Skin epidermis (tissue), 12 donors: Measurements from ENCODE around the gene YTHDC2.

Experiments
- H3K27ac ChIP-seq, 21 experiments: fragments of 200-600 bp; sonication (generic) in 11 of 21; one replicate each; pipeline ENCODE4 v1.5.0; 2020; ENCODE audit warnings: mild to moderate bottlenecking in 3 of 21, inconsistent platforms in 2 of 21, moderate library complexity in 2 of 21
- H3K4me3 ChIP-seq, 7 experiments: fragments of 200-600 bp; sonication (generic) in 2 of 7; one replicate each; pipeline ENCODE4 v1.5.0; 2020; ENCODE audit warnings: inconsistent platforms in 2 of 7, mild to moderate bottlenecking in 2 of 7, moderate library complexity in 1 of 7

The YTHDC2 gene

DNA sequence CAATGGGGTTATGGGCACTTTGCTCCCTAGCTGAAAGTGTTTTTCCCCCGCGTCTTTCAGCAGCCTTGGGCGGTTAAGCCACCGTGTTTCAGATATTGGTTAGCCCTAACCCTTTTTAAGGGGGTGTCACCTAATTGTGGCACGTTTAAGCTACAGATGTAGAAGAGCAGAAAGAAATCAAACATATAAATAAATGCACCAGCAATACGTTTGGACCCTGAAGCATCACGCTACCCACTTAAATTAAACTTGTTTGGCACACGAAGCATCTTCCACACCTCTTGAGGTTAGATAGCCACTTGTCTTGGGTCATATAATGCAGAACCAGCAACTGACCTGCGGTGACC, 768 bp downstream of the YTHDC2 start:
- Histone ChIP-seq H3K27ac (peak overlapping the region; percentile 71 to 100 (median 93)), H3K4me3 (peak overlapping the region; percentile 67 to 96 (median 80))

DNA sequence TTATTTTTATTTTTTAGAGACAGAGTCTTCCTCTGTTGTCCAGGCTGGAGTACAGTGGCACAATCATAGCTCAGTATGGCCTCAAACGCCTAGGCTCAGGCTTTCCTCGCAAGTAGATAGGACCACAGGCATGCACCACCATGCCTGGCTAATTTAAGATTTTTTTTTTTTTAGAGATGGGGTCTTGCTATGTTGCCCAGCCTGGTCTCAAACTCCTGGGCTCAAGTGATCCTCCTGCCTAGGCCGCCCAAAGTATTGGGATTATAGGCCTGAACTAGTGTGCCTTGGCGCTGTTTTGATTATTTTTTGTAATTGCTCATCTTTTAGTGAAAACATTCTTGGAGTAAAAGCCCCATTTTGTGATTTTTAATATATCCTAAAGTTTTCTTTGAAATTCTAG, 5.4 kb downstream of the YTHDC2 start:
- H3K4me3 ChIP-seq: no peak overlapping the region
- H3K27ac ChIP-seq: no peak overlapping the region

DNA sequence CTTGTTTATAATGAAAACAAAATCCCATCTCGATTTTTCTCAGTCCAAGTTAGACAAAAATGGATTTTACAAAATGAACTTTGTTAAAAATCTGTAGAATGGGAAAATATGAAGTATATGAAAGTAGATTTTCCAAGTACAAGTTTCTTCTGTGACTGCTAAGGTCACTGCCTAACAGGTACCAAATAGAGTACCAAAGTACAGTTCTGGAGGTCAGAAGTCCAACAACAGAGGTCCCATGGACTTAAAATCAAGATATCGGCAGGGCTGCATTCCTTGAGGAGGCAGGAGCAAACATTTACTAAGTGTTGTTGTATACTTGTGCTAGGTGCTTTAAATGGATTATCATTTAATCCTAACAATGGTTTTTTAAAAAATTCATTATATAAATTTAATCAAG, 5.9 kb downstream of the YTHDC2 start:
- Histone ChIP-seq H3K4me3 (no peak overlapping the region), H3K27ac (no peak overlapping the region)

DNA sequence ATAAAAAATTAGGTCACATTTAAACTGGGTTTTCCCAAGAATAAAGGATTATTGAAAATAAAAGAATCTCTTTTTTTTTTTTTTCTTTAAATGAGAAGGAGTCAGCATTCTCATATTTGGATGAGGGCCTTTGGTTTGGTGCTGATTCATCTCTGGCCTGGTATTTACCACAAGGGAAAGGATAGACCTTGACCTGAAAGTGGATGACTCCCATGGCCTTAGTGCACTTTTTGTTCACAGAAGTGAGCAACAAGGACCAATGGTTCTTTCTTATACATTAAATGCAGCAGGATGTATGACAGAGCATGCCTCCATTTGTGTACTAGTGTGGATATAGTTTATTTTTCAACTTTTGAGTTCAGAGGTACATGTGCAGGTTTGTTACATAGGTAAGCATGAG, 6.9 kb downstream of the YTHDC2 start:
- H3K27ac ChIP-seq: no peak overlapping the region
- no peak overlapping the region for H3K4me3 ChIP-seq

DNA sequence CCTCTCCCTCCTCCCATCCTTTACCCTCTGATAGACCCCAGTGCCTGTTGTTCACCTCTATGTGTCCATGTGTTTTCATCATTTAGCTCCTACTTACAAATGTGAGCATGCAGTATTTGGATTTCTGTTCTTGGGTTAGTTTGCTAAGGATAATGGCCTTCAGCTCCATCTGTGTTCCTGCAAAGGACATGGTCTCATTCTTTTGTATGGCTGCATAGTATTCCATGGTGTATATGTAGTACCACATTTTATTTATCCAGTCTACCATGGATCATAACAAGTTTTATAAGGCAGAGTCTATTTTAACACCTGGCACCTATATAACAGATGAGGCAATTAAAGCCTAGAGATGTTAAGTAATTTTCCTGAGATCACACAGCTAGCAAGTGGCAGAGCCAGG, 7.4 kb downstream of the YTHDC2 start:
- H3K27ac ChIP-seq: no peak overlapping the region
- H3K4me3 ChIP-seq: no peak overlapping the region

DNA sequence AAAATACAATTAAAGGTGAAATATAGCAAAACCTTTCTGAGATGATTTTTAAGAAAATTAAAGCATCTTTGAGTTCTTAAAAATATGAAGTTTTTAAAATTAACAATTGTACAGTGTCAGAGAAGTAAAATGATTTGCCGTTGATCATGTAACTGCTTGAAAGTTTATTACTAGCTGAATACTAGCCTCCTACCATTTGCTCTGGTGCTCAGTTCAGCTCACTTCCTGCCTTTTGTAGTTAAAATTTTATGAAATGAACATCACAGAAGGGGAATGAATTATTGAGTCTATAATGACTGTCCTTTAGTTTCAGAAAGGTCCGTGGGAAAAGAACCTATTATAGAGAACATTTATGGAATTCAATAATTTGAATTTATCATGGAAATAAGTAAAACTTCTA, 9.7 kb downstream of the YTHDC2 start:
- Histone ChIP-seq H3K4me3 (no peak overlapping the region), H3K27ac (no peak overlapping the region)

DNA sequence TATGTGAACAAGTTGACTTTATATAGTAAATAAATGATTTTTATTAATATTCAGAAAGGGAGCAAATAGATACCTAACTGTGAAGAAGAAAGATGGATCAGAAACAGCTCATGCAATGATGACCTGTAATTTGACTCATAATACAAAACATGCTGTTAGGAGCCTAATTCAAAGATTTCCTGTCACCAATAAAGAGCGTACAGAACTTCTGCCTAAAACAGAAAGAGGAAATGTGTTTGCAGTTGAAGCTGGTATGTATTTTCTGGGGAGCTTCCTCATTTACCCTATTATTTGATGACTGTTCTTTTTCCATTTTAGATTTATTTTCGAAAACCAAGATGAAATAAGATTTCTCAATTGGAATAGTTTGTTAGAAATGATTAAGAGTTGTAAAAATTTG, 11.4 kb downstream of the YTHDC2 start:
- peak overlapping the region in 6 of 21 experiments; percentile 8 to 70 (median 25) for H3K27ac ChIP-seq
- H3K4me3 ChIP-seq: no peak overlapping the region

DNA sequence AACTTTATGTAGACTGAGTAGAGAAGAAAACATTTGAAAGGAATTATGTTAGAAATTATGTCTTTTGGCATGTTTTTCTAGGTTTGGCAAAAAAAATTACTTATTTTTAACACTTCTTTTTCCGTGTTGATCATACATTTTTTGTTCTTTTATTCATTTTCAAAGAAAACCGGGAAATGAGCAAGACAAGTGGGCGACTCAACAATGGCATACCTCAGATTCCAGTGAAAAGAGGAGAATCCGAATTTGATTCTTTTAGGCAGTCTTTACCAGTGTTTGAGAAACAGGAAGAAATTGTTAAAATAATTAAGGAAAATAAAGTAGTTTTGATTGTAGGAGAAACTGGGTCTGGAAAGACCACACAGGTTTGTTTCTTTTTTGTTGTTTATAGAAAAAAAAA, 12.9 kb downstream of the YTHDC2 start:
- no peak overlapping the region for H3K27ac ChIP-seq
- no peak overlapping the region for H3K4me3 ChIP-seq

DNA sequence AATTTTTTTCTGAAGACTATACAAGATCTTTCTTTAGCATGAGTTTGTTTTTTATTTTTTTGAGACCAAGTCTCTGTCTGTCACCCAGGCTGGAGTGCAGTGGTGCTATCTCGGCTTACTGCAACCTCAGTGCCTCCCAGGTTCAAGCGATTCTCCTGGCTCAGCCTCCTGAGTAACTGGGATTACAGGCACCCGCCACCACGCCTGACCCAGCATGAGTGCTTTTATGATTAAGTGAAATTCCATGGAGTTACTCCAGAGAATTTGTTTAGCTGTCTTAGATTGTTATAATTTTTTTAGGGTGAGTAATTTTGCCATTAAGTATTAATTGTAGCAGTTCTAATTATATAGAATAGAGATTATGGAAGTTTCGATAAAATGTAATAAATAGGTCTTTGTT, 14.3 kb downstream of the YTHDC2 start:
- Histone ChIP-seq H3K4me3 (no peak overlapping the region), H3K27ac (no peak overlapping the region)

DNA sequence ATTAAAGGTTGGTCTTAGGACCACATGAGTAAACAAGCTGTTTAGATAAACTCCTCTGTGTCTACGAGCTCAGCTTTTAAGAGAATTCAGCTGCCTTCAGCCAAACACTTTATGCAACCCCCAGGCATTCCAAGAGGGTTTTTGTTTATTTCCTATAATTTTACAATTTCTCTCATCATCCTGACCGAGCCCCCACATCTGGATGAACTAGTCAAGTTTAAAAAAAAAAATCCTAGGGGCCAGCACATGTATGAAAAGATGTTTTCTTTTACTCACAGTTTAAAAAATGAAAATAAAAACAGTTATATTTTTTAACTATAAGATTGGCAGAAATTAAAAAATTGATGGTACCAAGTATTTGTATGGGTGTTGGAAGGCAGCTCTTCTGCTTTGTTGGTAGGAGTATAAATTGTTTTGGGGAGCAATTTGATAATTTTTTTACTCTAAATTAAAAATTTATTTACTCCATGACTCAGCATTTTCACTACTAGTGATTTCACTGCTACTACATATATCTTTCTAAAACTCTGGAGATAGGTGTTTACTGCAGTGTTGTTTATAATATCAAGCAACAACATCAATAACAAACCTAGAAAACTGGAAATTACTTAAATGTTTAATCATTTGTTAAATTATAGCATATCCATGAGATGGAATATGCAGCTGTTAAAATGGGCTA, 18.1 kb downstream of the YTHDC2 start:
- H3K27ac ChIP-seq: no peak overlapping the region
- H3K4me3 ChIP-seq: no peak overlapping the region

DNA sequence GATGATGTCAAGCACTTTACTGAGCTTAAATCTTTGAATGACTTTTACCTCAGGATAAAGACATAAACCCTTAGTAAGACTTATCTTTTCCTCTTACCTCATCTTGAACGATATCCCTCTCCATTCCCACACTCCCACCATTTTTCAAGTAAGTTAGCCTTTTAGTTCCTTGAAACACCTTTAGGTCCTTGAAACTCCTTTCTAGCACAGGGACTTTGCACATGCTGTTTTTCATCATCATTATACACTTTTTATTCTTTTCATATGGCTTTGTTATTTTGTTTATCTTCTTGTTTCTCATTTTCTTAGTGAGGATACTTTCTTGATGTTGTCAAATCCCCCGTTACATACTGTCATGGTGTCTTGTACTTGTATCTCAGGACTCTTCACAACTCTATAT, 24.8 kb downstream of the YTHDC2 start:
- H3K27ac ChIP-seq: no peak overlapping the region
- H3K4me3 ChIP-seq: no peak overlapping the region

DNA sequence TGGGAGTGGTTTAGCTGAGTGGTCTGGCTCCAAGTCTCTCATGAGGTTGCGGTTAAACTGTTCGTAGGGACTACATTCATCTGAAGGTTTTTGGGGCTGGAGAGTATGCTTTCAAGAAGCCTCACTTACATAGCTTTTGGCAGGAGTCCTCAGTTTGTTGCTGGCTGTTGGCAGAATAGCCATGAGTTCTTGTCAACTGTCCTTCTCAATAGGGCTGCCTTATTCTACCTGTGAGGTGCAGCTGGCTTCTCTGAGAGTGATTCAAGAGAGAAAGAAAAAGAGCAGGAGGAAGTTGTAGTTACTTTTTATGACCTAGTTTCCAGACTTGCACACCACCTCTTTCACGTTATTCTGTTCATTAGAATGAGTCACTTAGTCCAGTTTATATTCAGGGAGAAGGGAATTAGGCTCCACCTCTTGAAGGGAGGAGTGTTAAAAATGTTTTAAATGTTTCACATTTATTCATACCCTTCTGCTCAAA, 33.2 kb downstream of the YTHDC2 start:
- H3K4me3 ChIP-seq: no peak overlapping the region
- peak overlapping the region in 1 of 21 experiments; percentile 2 for H3K27ac ChIP-seq

DNA sequence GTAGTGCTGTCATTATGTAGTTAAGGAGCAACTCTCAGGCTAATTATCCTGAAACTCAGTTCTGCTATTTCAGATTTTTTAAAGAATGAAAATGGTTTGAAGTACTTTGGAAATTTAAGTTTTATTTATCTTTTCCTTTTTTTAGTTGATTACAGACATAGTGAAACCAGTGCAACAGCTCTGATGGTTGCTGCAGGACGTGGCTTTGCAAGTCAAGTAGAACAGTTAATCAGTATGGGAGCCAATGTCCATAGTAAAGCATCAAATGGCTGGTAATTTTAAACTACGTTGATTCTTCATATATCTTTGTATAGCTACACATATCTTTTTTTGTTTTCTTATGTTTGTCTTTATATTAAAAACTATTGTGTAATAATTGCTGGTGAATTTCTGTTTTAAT, 34.9 kb downstream of the YTHDC2 start:
- Histone ChIP-seq H3K27ac (no peak overlapping the region), H3K4me3 (no peak overlapping the region)

DNA sequence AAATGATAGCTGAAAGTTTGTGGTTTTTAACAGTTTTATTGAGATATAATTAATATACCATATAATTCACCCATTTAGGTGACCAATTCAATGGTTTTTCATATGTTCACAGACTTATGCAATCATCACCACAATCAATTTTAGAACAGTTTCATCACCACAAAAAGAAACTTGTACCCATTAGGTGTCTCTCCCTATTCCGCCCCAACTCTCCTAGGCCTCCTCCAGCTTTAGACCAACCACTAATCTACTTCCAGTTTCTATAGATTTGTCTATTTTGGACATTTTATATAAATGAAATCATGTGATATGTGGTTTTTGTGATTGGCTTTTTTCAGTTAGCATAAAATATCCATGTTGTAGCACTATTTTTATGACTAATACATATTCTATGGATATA, 38.6 kb downstream of the YTHDC2 start:
- Histone ChIP-seq H3K4me3 (no peak overlapping the region), H3K27ac (no peak overlapping the region)

DNA sequence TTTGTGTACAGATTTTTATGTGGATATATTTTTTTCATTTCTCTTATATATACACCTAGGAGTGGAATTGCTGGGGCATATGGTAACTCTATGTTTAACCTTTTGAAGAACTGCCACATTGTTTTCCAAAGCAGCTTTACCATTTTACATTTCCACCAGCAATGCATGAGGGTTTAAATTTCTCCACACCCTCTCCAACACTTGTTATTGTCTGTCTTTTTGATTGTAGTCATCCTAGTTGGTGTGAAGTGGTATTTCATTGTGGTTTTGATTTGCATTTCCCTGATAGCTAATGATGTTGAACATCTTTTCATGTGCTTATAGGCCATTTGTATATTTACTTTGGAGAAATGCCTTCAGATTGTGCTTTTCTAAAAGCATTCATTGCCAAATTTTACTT, 39.1 kb downstream of the YTHDC2 start:
- no peak overlapping the region for H3K4me3 ChIP-seq
- no peak overlapping the region for H3K27ac ChIP-seq

DNA sequence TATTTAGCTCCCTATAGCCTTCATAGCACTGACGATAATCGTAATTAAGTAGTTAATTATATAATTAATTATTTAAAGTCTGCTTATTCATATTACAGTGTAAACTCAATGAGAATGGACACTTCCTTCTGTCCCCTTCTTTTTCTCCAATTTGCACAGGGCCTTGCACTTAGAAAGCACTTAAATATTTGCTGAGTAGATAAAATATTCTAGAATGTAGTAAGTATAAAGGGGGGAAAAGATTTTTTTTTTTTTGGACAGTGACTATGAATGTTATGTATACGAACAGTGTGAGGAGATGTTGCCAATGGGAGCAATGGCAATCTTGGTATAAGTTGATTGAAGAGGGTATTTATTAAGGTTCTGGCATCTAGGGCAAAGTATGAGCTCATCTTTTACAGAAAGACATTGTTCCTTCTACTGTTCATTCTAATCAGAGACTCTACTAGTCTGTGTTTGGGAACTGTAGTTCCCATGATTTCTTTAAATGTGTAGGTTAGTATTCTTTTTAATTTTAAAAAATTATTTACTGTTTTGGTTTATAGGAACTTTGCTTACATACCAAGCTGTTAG, 49.4 kb downstream of the YTHDC2 start:
- Histone ChIP-seq H3K27ac (no peak overlapping the region), H3K4me3 (no peak overlapping the region)

DNA sequence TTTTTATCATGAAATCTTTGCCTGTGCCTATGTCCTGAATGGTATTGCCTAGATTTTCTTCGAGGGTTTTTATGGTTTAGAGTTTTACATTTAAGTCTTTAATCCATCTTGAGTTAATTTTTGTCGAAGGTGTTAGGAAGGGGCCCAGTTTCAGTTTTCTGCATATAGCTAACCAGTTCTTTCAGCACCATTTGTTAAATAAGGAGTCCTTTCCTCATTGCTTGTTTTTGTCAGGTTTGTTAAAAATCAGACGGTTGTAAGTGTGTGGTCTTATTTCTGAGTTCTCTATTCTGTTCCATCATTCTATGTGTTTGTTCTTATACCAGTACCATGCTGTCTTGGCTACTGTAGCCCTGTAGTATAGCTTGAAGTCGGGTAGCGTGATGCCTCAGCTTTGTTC, 55.9 kb downstream of the YTHDC2 start:
- Histone ChIP-seq H3K4me3 (no peak overlapping the region), H3K27ac (no peak overlapping the region)

DNA sequence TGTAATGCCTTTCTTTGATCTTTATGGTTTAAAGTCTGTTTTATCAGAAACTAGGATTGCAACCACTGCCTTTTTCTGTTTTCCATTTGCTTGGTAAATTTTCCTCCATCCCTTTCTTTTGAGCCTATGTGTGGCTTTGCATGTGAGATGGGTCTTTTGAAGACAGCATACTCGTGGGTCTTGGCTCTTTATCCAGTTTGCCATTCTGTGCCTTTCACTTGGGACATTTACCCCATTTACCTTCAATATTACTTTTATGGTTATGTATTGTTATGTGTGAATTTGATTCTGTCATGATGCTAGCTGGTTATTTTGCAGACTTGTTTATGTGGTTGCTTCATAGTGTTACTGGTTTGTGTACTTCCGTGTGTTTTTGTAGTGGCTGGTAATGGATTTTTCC, 59.2 kb downstream of the YTHDC2 start:
- no peak overlapping the region for H3K27ac ChIP-seq
- no peak overlapping the region for H3K4me3 ChIP-seq

DNA sequence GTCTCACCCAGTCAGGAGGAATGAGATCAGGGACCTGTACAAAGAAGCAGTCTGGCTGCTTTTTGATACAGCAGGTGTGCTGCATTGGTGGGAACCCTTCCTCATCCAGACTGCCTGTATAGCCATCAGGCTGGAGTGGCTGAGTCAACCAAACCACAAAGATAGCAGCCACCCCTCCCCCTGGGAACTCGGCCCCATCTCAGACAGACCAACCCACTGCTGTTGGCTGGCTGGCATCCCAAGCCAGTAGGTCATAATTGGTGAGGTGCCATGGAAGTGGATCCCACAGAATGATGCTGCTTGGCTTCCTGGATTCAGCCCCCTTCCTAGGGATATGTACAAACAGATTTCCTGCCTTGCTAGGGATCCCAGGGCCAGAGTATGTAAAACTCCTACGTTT, 60.9 kb downstream of the YTHDC2 start:
- H3K27ac ChIP-seq: no peak overlapping the region

DNA sequence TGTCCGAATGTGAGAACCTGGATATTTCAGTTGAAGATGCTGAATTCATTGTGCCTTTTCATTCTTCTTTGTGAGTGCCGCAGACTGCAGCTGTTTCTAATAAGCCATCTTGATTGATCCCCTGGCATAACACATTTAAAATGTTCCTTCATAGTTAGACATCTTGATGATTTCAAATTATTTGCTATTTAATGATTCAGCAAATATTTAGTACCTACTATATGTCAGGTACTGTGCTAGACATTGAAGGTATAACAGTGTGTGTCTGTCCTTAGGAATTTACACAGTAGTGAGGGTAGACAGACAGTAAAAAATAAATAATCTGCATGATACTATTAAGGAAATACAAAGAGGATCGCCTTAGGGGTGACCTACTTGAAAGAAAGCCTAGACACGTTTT, 61.6 kb downstream of the YTHDC2 start:
- Histone ChIP-seq H3K4me3 (no peak overlapping the region), H3K27ac (no peak overlapping the region)

More for the DNA sequence above, 60.9 kb downstream of the YTHDC2 start:
- no peak overlapping the region for H3K4me3 ChIP-seq

DNA sequence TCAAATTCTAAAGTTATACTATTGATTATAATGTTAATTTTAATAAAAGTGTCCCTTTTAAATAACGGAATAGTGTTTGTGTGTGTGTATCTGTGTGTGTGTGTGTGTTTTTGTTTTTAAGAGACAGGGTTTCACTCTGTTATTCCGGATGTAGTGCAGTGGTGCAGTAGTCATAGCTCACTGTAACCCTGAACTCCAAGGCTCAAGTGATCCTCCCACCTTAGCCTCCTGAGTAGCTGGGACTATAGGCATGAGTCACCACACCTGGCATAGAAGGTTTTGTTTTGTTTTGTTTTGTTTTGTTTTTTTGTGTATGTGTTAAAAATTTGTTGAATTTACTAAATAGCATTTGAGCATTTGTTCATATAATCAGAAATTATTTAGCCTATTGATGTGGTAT, 64.6 kb downstream of the YTHDC2 start:
- Histone ChIP-seq H3K27ac (no peak overlapping the region), H3K4me3 (no peak overlapping the region)

DNA sequence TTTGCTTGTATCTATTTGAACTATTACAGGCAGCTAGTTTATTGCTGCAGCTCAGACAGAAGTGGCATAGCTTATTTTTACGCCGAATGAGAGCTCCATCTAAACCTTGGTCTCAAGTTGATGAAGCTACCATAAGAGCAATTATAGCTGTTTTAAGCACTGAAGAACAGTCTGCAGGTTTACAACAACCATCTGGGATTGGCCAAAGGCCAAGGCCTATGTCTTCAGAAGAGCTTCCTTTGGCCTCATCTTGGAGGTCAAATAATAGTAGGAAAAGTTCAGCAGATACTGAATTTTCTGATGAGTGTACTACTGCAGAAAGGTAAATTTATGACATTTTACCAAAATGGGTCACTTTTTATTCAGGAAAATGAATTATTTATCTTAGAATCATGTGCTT, 67.9 kb downstream of the YTHDC2 start:
- Histone ChIP-seq H3K4me3 (no peak overlapping the region), H3K27ac (no peak overlapping the region)
